ENCODE results near the gene CD84. TPM values are rescaled to one million over a fixed set of nuclear protein-coding genes. Genes with fewer than 3 reads are reported as not detected.
"Not testable (repeated sequence)": the region's sequence is repeated elsewhere in the genome, so short reads cannot be mapped to it uniquely, and the experiment has no call there.

The CD84 gene
- total RNA-seq, 1 experiment from 2014 or later = not detected

- H3K9me3 ChIP-seq (ENCODE audit: low read depth, low read length, poor library complexity, severe bottlenecking) = no peaks in the 10 kb centered on the region
- peak; percentile 29 for DNase-seq (ENCODE audit: low spot score)
- no peak overlapping the region for H3K4me3 ChIP-seq (ENCODE audit: low read depth, low read length, poor library complexity, severe bottlenecking)
- ChIA-PET CTCF (no interaction called here), POLR2A (ENCODE audit: low non-redundant PET) (no interaction called here)
- TF ChIP-seq EZH2 (IDR thresholded peaks at IDR 0.05; ENCODE audit: borderline replicate concordance, low read depth, low read length, poor library complexity, severe bottlenecking) = no peak
- no peaks in the 10 kb centered on the region for H3K4me1 ChIP-seq (ENCODE audit: insufficient read depth, low read length, poor library complexity, severe bottlenecking)
- H3K36me3 ChIP-seq (ENCODE audit: insufficient read depth, low read length, poor library complexity, severe bottlenecking) = no peaks in the 10 kb centered on the region
- no peaks in the 10 kb centered on the region for H3K27me3 ChIP-seq (replicated peaks; ENCODE audit: insufficient read depth, low read depth, low read length, poor library complexity)
- BruUV-seq (replicated peaks) = no TSS peak
- intact Hi-C loops (cut with micrococcal nuclease; ENCODE audit: unreplicated experiment) = no loop called here
- no peak overlapping the region for H3K27ac ChIP-seq (ENCODE audit: low read depth, low read length, poor library complexity, severe bottlenecking)
Measured at GRCh38 chr1:160520582-160520981, 58.7 kb downstream of the CD84 start.

DNA sequence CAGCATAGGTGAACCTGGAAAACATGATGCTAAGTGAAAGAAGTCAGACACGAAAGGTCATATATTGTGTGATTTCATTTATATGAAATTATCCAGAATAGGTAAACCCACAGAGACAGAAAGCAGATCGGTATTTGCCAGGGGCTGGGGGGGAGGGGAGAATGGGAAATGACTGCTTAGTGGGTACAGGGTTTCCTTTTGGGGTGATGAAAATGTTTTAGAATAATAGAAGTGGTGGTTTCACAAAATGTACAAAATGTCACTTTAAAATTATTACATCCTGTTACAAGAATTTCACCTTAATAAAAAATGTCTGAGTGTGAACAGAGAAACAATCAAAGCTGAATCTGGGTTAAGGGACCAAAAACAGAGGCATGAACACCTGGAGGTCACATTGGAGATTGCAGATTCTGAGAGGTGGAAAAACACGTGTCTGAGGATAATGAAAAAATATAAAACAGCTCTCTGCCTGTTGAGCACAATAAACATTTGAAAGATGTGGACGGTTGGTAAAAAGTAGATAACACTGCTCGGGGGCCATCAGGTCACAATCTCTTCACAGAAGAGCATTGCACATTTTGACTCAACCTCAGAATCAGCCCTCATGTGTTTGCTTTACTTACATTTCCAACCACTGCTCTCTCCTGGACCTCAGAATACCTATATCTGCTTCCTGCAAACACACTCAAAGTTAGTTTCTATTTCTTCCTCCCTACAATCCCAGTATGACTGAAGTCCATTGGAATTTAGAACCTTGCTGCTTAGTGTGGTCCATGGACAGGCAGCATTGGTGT, 59.5 kb downstream of the CD84 start:
- intact Hi-C loops (cut with micrococcal nuclease; ENCODE audit: unreplicated experiment) = no loop called here
- DNase-seq (ENCODE audit: low spot score) = no peak
- Histone ChIP-seq H3K4me1 (ENCODE audit: insufficient read depth, low read length, poor library complexity, severe bottlenecking) (no peaks in the 10 kb centered on the region), H3K36me3 (ENCODE audit: insufficient read depth, low read length, poor library complexity, severe bottlenecking) (no peaks in the 10 kb centered on the region), H3K9me3 (ENCODE audit: low read depth, low read length, poor library complexity, severe bottlenecking) (no peaks in the 10 kb centered on the region), H3K27ac (ENCODE audit: low read depth, low read length, poor library complexity, severe bottlenecking) (no peak overlapping the region), H3K4me3 (ENCODE audit: low read depth, low read length, poor library complexity, severe bottlenecking) (no peak overlapping the region), H3K27me3 (replicated peaks; ENCODE audit: insufficient read depth, low read depth, low read length, poor library complexity) (no peaks in the 10 kb centered on the region)
- ChIA-PET POLR2A (ENCODE audit: low non-redundant PET) (no interaction called here), CTCF (no interaction called here)
- TF ChIP-seq CTCF (conservative IDR thresholded peaks at IDR 0.05; ENCODE audit: low read depth, low read length) = no peak
- TF ChIP-seq EZH2 (IDR thresholded peaks at IDR 0.05; ENCODE audit: borderline replicate concordance, low read depth, low read length, poor library complexity, severe bottlenecking) = no peak
- no TSS peak for BruUV-seq (replicated peaks)

DNA sequence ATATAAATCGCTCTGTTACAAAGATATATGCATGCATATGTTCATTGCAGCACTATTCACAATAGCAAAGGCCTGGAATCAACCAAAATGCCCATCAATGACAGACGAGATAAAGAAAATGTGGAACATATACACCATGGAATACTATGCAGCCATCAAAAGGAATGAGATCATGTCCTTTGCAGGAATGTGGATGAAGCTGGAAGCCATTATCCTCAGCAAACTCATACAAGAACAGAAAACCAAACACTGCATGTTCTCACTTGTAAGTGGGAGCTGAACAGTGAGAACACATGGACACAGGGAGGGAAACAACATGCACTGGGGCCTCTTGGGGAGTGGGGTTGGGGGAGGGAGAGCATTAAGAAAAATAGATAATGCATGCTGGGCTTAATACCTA, 61.8 kb downstream of the CD84 start:
- not testable (repeated sequence) for H3K36me3 ChIP-seq (ENCODE audit: insufficient read depth, low read length, poor library complexity, severe bottlenecking)

GRCh38 chr1:160515908-160516307, 63.4 kb downstream of the CD84 start:
- H3K27ac ChIP-seq (ENCODE audit: low read depth, low read length, poor library complexity, severe bottlenecking); H3K4me3 ChIP-seq (ENCODE audit: low read depth, low read length, poor library complexity, severe bottlenecking); H3K36me3 ChIP-seq (ENCODE audit: insufficient read depth, low read length, poor library complexity, severe bottlenecking); H3K27me3 ChIP-seq (replicated peaks; ENCODE audit: insufficient read depth, low read depth, low read length, poor library complexity); DNase-seq (ENCODE audit: low spot score); H3K4me1 ChIP-seq (ENCODE audit: insufficient read depth, low read length, poor library complexity, severe bottlenecking); intact Hi-C loops (cut with micrococcal nuclease; ENCODE audit: unreplicated experiment); BruUV-seq (replicated peaks); CTCF ChIA-PET; POLR2A ChIA-PET (ENCODE audit: low non-redundant PET); H3K9me3 ChIP-seq (ENCODE audit: low read depth, low read length, poor library complexity, severe bottlenecking): not testable (repeated sequence)

More for the DNA sequence above, 61.8 kb downstream of the CD84 start:
- POLR2A ChIA-PET (ENCODE audit: low non-redundant PET); intact Hi-C loops (cut with micrococcal nuclease; ENCODE audit: unreplicated experiment); DNase-seq (ENCODE audit: low spot score); H3K9me3 ChIP-seq (ENCODE audit: low read depth, low read length, poor library complexity, severe bottlenecking); H3K27me3 ChIP-seq (replicated peaks; ENCODE audit: insufficient read depth, low read depth, low read length, poor library complexity); CTCF ChIA-PET; H3K27ac ChIP-seq (ENCODE audit: low read depth, low read length, poor library complexity, severe bottlenecking); BruUV-seq (replicated peaks); H3K4me3 ChIP-seq (ENCODE audit: low read depth, low read length, poor library complexity, severe bottlenecking); H3K4me1 ChIP-seq (ENCODE audit: insufficient read depth, low read length, poor library complexity, severe bottlenecking): not testable (repeated sequence)
